SK-N-SH (cell line): ENCODE measurements around the gene TRAF1. TPM values are rescaled to one million over a fixed set of nuclear protein-coding genes. Genes with fewer than 3 reads are reported as not detected.

Experiments used
- CTCF ChIA-PET: fragments of 300-600, 350-600 bp; formaldehyde crosslinking; extraction: SDS; loops from one replicate; lab custom pipeline; 2021; lab: Yijun Ruan, JAX
- POLR2A ChIA-PET: fragments of 350-600 bp; sonication (Branson Sonifier 250); formaldehyde crosslinking; extraction: SDS; loops from one replicate; lab custom pipeline; 2020; ENCODE audit warnings: antibody characterized with exemption, inconsistent platforms; lab: Yijun Ruan, JAX
- DNase-seq: peaks from one replicate; pipeline ENCODE4 v3.0.0; 2012
- H2AFZ ChIP-seq: fragments of 200-600 bp; sonication (generic); 2 replicates; pipeline ENCODE4 v1.8.1; 2016; ENCODE audit warnings: antibody characterized with exemption, mild to moderate bottlenecking, low read depth
- H3F3A ChIP-seq: fragments of 200-600 bp; sonication (generic); replicated peaks from 2 replicates; pipeline ENCODE3; 2016; ENCODE audit warnings: antibody characterized with exemption, mild to moderate bottlenecking; ENCODE audit not compliant: insufficient read depth
- H3K27ac ChIP-seq, 2 experiments: fragments of 200-500 bp in 1 of 2; fragments of 200-600 bp in 1 of 2; sonication (Bioruptor generic) in 1 of 2; sonication (generic), shearing (Covaris generic) in 1 of 2; 2 replicates each; pipeline versions ENCODE4 v1.5.1 to v1.6.1; 2014 to 2016; ENCODE audit warnings: low read depth in 2 of 2, inconsistent platforms in 1 of 2, low read length in 1 of 2, mild to moderate bottlenecking in 1 of 2, mixed read lengths in 1 of 2
- H3K27me3 ChIP-seq: fragments of 200-600 bp; sonication (generic), shearing (Covaris generic); 2 replicates; pipeline ENCODE4 v1.6.1; 2016; ENCODE audit warnings: mixed run types; ENCODE audit not compliant: insufficient read depth
- H3K36me3 ChIP-seq, 2 experiments: fragments of 200-500 bp in 1 of 2; fragments of 200-600 bp in 1 of 2; sonication (Bioruptor generic) in 1 of 2; sonication (generic) in 1 of 2; replicated peaks in 1 of 2; 2 replicates each; pipeline versions ENCODE3 to v1.5.1; 2014 to 2016; ENCODE audit warnings: low read length in 1 of 2, mild to moderate bottlenecking in 1 of 2; ENCODE audit not compliant: insufficient read depth in 2 of 2, control insufficient read depth in 1 of 2
- H3K4me1 ChIP-seq, 2 experiments: fragments of 200-500 bp in 1 of 2; fragments of 200-600 bp in 1 of 2; sonication (Bioruptor generic) in 1 of 2; sonication (generic), shearing (Covaris generic) in 1 of 2; 2 replicates each; pipeline versions ENCODE4 v1.5.1 to v1.6.1; 2014 to 2016; ENCODE audit warnings: low read depth in 1 of 2, low read length in 1 of 2, mixed run types in 1 of 2; ENCODE audit not compliant: insufficient read depth in 2 of 2, control insufficient read depth in 1 of 2
- H3K4me2 ChIP-seq: fragments of 200-600 bp; sonication (generic), shearing (Covaris generic); 2 replicates; pipeline ENCODE4 v1.6.1; 2017; ENCODE audit warnings: mixed run types
- H3K4me3 ChIP-seq, 2 experiments: fragments of 200-500 bp in 1 of 2; fragments of 200-600 bp in 1 of 2; sonication (Bioruptor generic) in 1 of 2; sonication (generic), shearing (Covaris generic) in 1 of 2; 2 replicates each; pipeline versions ENCODE4 v1.5.1 to v1.8.1; 2014 to 2016; ENCODE audit warnings: low read depth in 2 of 2, inconsistent platforms in 1 of 2, low read length in 1 of 2, mild to moderate bottlenecking in 1 of 2, mixed read lengths in 1 of 2, moderate library complexity in 1 of 2
- H3K79me2 ChIP-seq: fragments of 200-600 bp; sonication (generic); 2 replicates; pipeline ENCODE4 v1.8.1; 2017; ENCODE audit warnings: mild to moderate bottlenecking; ENCODE audit not compliant: insufficient read depth
- H3K9ac ChIP-seq: fragments of 200-600 bp; sonication (generic); 2 replicates; pipeline ENCODE4 v1.6.1; 2017; ENCODE audit warnings: mixed run types
- H3K9me2 ChIP-seq: fragments of 200-600 bp; sonication (generic); 2 replicates; pipeline ENCODE4 v1.6.1; 2017; ENCODE audit warnings: mixed run types
- H3K9me3 ChIP-seq: fragments of 200-600 bp; sonication (generic); 2 replicates; pipeline ENCODE4 v1.6.1; 2017; ENCODE audit warnings: mixed run types, mild to moderate bottlenecking, moderate library complexity
- H4K20me1 ChIP-seq: fragments of 200-600 bp; sonication (generic); 2 replicates; pipeline ENCODE4 v1.6.1; 2017; ENCODE audit warnings: mild to moderate bottlenecking, mixed run types; ENCODE audit not compliant: insufficient read depth
- EZH2phosphoT487 ChIP-seq: fragments of 200-600 bp; sonication (generic); IDR thresholded peaks from 2 replicates; pipeline ENCODE4 v1.6.1; 2017; ENCODE audit warnings: low read depth, mixed run types, mild to moderate bottlenecking, antibody characterized with exemption, moderate library complexity, borderline replicate concordance
- GATA2 ChIP-seq: sonication (generic); formaldehyde crosslinking; IDR thresholded peaks from 2 replicates; pipeline ENCODE4 v1.5.0; 2020; ENCODE audit warnings: mild to moderate bottlenecking, missing genetic modification reagents
- JUND ChIP-seq: IDR thresholded peaks from 2 replicates; pipeline ENCODE4 v1.4.0; 2012
- MEF2A ChIP-seq: IDR thresholded peaks from 2 replicates; pipeline ENCODE4 v1.4.0; 2012; ENCODE audit warnings: low read depth, borderline replicate concordance
- MXI1 ChIP-seq: IDR thresholded peaks from 2 replicates; pipeline ENCODE4 v1.6.1; 2012; ENCODE audit warnings: mild to moderate bottlenecking, low read depth, low read length, improper control_type of control experiment
- NFIC ChIP-seq: IDR thresholded peaks from 2 replicates; pipeline ENCODE4 v1.4.0; 2012; ENCODE audit warnings: borderline replicate concordance
- NRF1 ChIP-seq: IDR thresholded peaks from 2 replicates; pipeline ENCODE4 v1.6.1; 2012; ENCODE audit warnings: low read depth, mild to moderate bottlenecking, low read length
- RAD21 ChIP-seq: IDR thresholded peaks from 2 replicates; pipeline ENCODE4 v1.6.1; 2012; ENCODE audit warnings: mild to moderate bottlenecking, low read length
- RCOR1 ChIP-seq: fragments of 150-350 bp; IDR thresholded peaks from 2 replicates; pipeline ENCODE4 v1.6.1; 2017; ENCODE audit warnings: antibody characterized with exemption, low read length
- REST ChIP-seq: IDR thresholded peaks from 2 replicates; pipeline ENCODE4 v1.6.1; 2012; ENCODE audit warnings: mild to moderate bottlenecking, low read depth, low read length, moderate library complexity
- RFX5 ChIP-seq: IDR thresholded peaks from 2 replicates; pipeline ENCODE4 v1.6.1; 2012; ENCODE audit warnings: mild to moderate bottlenecking, improper control_type of control experiment, low read length
- SIN3A ChIP-seq: IDR thresholded peaks from 2 replicates; pipeline ENCODE4 v1.6.1; 2012; ENCODE audit warnings: low read depth, mild to moderate bottlenecking, low read length, moderate library complexity, borderline replicate concordance
- SMC3 ChIP-seq: IDR thresholded peaks from 2 replicates; pipeline ENCODE4 v1.6.1; 2012; ENCODE audit warnings: low read depth, low read length, improper control_type of control experiment
- TAF1 ChIP-seq: IDR thresholded peaks from 2 replicates; pipeline ENCODE4 v1.6.1; 2012; ENCODE audit warnings: low read depth, mild to moderate bottlenecking, low read length, moderate library complexity, borderline replicate concordance
- TCF12 ChIP-seq: IDR thresholded peaks from 2 replicates; pipeline ENCODE4 v1.4.0; 2012
- TEAD4 ChIP-seq: IDR thresholded peaks from 2 replicates; pipeline ENCODE4 v1.4.0; 2012; ENCODE audit warnings: mild to moderate bottlenecking, borderline replicate concordance; ENCODE audit not compliant: insufficient read depth
- USF1 ChIP-seq: IDR thresholded peaks from 2 replicates; pipeline ENCODE4 v1.4.0; 2012; ENCODE audit warnings: low read depth, borderline replicate concordance
- USF2 ChIP-seq: fragments of 150-350 bp; IDR thresholded peaks from 2 replicates; pipeline ENCODE4 v1.6.1; 2017; ENCODE audit warnings: antibody characterized with exemption, low read length, low read depth, borderline replicate concordance
- YY1 ChIP-seq: IDR thresholded peaks from 2 replicates; pipeline ENCODE4 v1.4.0; 2012; ENCODE audit warnings: low read depth, mild to moderate bottlenecking
- WGBS: methylation state at CpG from one replicate; pipeline ENCODE4 v1.1.6; 2017; ENCODE audit warnings: low lambda C conversion rate; 5-methylcytosine and 5-hydroxymethylcytosine counted together
- polyA plus RNA-seq, 3 experiments: library from polyadenylated mRNA; depleted of rRNA; stranded (reverse); fragments of >200 nt; gene quantifications; 2 replicates each; pipeline ENCODE4 v1.2.3, GENCODE V29; 2012
- TF ChIP-seq, protein P1 (sequence below): IDR thresholded peaks from 2 replicates; pipeline ENCODE4 v1.4.0; 2012; ENCODE audit warnings: low read depth, borderline replicate concordance
- TF ChIP-seq, protein P2 (sequence below): IDR thresholded peaks from 2 replicates; pipeline ENCODE4 v1.4.0; 2012; ENCODE audit warnings: low read depth

Gene TRAF1
- polyA plus RNA-seq, 1 of the 3 experiments (the other 2 are of a cell fraction) = 1.2 TPM

DNA sequence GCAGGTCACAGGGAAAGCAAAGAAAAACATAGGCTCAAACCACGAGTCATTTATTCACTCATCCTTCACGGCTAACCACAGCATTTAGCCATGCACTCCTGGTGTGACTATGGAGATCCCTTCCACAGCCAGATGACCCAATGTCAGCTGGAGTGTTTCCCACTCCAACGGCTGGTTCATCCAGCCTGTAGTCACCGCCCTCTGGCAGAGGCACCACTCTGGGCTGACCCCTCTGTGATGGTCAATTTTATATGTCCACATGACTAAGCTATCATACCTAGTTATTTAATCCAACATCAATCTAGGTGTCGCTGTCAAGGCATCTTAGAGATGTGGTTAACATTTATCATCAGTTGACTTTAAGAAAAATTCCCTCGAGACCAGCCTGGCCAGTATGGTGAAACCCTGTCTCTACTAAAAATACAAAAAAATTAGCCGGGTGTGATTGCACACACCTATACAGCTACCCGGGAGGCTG, 40.1 kb downstream of the TRAF1 start (continued):
- TF ChIP-seq EZH2phosphoT487 (no peak), RAD21 (no peak), NFIC (peak; percentile 51; the same call in 1 of the 2 replicates), JUND (peak; percentile 52; the same call in 1 of the 2 replicates)
- TF ChIP-seq, protein P1, sequence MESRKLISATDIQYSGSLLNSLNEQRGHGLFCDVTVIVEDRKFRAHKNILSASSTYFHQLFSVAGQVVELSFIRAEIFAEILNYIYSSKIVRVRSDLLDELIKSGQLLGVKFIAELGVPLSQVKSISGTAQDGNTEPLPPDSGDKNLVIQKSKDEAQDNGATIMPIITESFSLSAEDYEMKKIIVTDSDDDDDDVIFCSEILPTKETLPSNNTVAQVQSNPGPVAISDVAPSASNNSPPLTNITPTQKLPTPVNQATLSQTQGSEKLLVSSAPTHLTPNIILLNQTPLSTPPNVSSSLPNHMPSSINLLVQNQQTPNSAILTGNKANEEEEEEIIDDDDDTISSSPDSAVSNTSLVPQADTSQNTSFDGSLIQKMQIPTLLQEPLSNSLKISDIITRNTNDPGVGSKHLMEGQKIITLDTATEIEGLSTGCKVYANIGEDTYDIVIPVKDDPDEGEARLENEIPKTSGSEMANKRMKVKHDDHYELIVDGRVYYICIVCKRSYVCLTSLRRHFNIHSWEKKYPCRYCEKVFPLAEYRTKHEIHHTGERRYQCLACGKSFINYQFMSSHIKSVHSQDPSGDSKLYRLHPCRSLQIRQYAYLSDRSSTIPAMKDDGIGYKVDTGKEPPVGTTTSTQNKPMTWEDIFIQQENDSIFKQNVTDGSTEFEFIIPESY = no peak
- TF ChIP-seq, all 33 proteins: peak for 8

DNA sequence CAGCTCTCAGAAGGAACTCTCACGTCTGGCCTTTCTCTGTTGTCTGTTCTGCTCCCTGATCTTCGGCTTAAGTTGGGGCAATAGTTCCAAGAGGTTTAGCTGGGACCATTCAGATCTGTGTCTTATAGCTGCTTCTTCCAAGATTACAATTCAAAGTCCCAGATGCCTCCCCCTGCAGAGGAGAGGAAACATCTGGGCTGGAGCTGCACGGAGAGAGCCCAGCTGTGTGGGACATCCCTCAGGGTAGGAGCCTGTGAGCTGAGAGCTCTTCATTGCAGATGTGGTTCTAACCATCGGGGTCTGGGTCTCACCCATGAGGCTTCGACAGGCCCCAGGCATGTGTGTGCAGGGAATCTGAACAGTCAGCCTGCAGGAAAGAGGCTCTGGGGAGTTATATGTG, 40.6 kb downstream of the TRAF1 start:
- Histone ChIP-seq H2AFZ (no peak overlapping the region), H3K27ac (no peak overlapping the region), H3K4me3 (no peak overlapping the region), H3K27me3 (no peaks in the 10 kb centered on the region), H3K4me1 (peaks cover 5 to 11% of the 10 kb centered on the region in 2 experiments; a peak in 2 of 4 replicates), H3F3A (no peaks in the 10 kb centered on the region), H3K4me2 (no peak overlapping the region), H3K79me2 (no peaks in the 10 kb centered on the region), H3K9me2 (no peaks in the 10 kb centered on the region), H3K9ac (no peak overlapping the region), H3K36me3 (no peaks in the 10 kb centered on the region), H3K9me3 (no peaks in the 10 kb centered on the region), H4K20me1 (no peaks in the 10 kb centered on the region)
- CTCF ChIA-PET = interaction anchor here (1.1 to 1.8 kb wide), 5 partner anchors 8 to 50 kb away, joined by 3 to 4 read pairs (median 4); no protein-coding TSS in a partner anchor
- POLR2A ChIA-PET = interaction anchor here (0.7 kb wide), 1 partner anchor 30 kb away, joined by 4 read pairs; no protein-coding TSS in a partner anchor
- TF ChIP-seq GATA2 (CRISPR knock-in tag) (no peak), MXI1 (no peak), RFX5 (no peak), SIN3A (no peak), RAD21 (no peak), NFIC (no peak), REST (no peak), MEF2A (no peak), TCF12 (no peak), USF1 (no peak), SMC3 (no peak), JUND (no peak), YY1 (no peak), NRF1 (no peak), TAF1 (no peak), RCOR1 (no peak), USF2 (no peak), TEAD4 (no peak)
- TF ChIP-seq, protein P2, sequence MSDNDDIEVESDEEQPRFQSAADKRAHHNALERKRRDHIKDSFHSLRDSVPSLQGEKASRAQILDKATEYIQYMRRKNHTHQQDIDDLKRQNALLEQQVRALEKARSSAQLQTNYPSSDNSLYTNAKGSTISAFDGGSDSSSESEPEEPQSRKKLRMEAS = no peak
- WGBS = 69% methylated on average over 5 of the region's 5 CpGs
- DNase-seq = peak; percentile 50
